Aorta (tissue), 5 donors: Measurements from ENCODE around the gene ATG5. TPM values are rescaled to one million over a fixed set of nuclear protein-coding genes. Genes with fewer than 3 reads are reported as not detected.
"Not testable (repeated sequence)": the region's sequence is repeated elsewhere in the genome, so short reads cannot be mapped to it uniquely, and the experiment has no call there.

ENCODE experiments used
- ATAC-seq: fragments of 200-7000 bp; cut with Tn5 transposase; one replicate; pipeline ENCODE4 v1.9.1; 2022; ENCODE audit warnings: moderate library complexity; ENCODE audit not compliant: low FRiP score
- DNase-seq, 2 donors: peaks; one replicate each; pipeline ENCODE4 v3.0.0-alpha.2; 2020
- H3K27ac ChIP-seq, 2 donors: one replicate each; pipeline ENCODE4 v1.5.1; 2013; ENCODE audit warnings: low read length in 2 of 2, mild to moderate bottlenecking in 2 of 2, moderate library complexity in 2 of 2, control low read depth in 1 of 2, inconsistent platforms in 1 of 2, low read depth in 1 of 2
- H3K27me3 ChIP-seq, 2 donors: one replicate each; pipeline ENCODE4 v1.6.1; 2013; ENCODE audit warnings: control low read depth in 1 of 2, low read length in 1 of 2, mild to moderate bottlenecking in 1 of 2, moderate library complexity in 1 of 2; ENCODE audit not compliant: insufficient read depth in 2 of 2, control insufficient read depth in 1 of 2
- H3K36me3 ChIP-seq, 2 donors: one replicate each; pipeline ENCODE4 v1.6.1; 2013; ENCODE audit warnings: control low read depth in 1 of 2, low read length in 1 of 2, mild to moderate bottlenecking in 1 of 2; ENCODE audit not compliant: insufficient read depth in 2 of 2, control insufficient read depth in 1 of 2
- H3K4me1 ChIP-seq, 2 donors: one replicate each; pipeline ENCODE4 v1.6.1; 2013; ENCODE audit warnings: low read length in 2 of 2, control low read depth in 1 of 2, mild to moderate bottlenecking in 1 of 2, moderate library complexity in 1 of 2; ENCODE audit not compliant: insufficient read depth in 2 of 2, control insufficient read depth in 1 of 2
- H3K4me3 ChIP-seq, 2 donors: one replicate each; pipeline ENCODE4 v1.5.1; 2013; ENCODE audit warnings: low read length in 2 of 2, control low read depth in 1 of 2, mild to moderate bottlenecking in 1 of 2
- H3K9me3 ChIP-seq: one replicate; pipeline ENCODE4 v1.6.1; 2013; ENCODE audit warnings: mild to moderate bottlenecking, low read length; ENCODE audit not compliant: control insufficient read depth
- WGBS, 2 donors: extraction: QIAGEN DNeasy Blood & Tissue Kit; methylation state at CpG; one replicate each; pipeline ENCODE4 v1.1.7; 2013; 5-methylcytosine and 5-hydroxymethylcytosine counted together
- intact Hi-C, 2 donors: fragments of 100-400 bp; cut with DNase I; formaldehyde crosslinking; loops; one replicate each; pipeline versions ENCODE4 v1.14.2 to v1.15.0; 2022
- polyA plus RNA-seq, 2 donors: library from polyadenylated mRNA; stranded (reverse); fragments of 200-250 nt; gene quantifications; one replicate each; pipeline ENCODE4 v1.2.3, GENCODE V29; 2013
- total RNA-seq, 2 donors: library from RNA; stranded (reverse); fragmentation: NEBNext Ultra II Directional; extraction: Animal tissue kit (Norgen Biotek cat#: 25700); gene quantifications; one replicate each; pipeline ENCODE4 v1.2.1, GENCODE V29; 2021
- donor health status: healthy with polysubstance abuse.
- donor health status: Bipolar disorder and iron deficiency.
- donor health status: DM: no; HTN: no; CAD: no.
- donor health status: DM: no; HTN: no; CAD: no.
- donor health status: DM: yes; HTN: yes; CAD: no.

Gene ATG5
- total and polyA plus RNA-seq, 4 donors: 17.5 to 34.6 (median 29.0) TPM

GRCh38 chr6:106258726-106259125, 66.8 kb downstream of the ATG5 start:
- H3K27ac ChIP-seq: no peak overlapping the region
- no peaks in the 10 kb centered on the region for H3K4me1 ChIP-seq
- DNase-seq: no peak
- intact Hi-C loops: no loop called here
- no peak overlapping the region for H3K4me3 ChIP-seq
- H3K36me3 ChIP-seq: peaks cover 0 to 1% of the 10 kb centered on the region in 2 donors
- no peak for ATAC-seq
- H3K9me3 ChIP-seq: no peaks in the 10 kb centered on the region
- H3K27me3 ChIP-seq: no peaks in the 10 kb centered on the region

GRCh38 chr6:106257195-106257594, 68.4 kb downstream of the ATG5 start:
- Histone ChIP-seq H3K9me3 (no peaks in the 10 kb centered on the region), H3K4me1 (peaks cover 2 to 4% of the 10 kb centered on the region in 2 donors), H3K27ac (no peak overlapping the region), H3K27me3 (no peaks in the 10 kb centered on the region), H3K4me3 (no peak overlapping the region), H3K36me3 (no peaks in the 10 kb centered on the region)
- ATAC-seq (no peak), DNase-seq (no peak)
- intact Hi-C loops: no loop called here
- 86 to 87% methylated on average over 2 of the region's 2 CpGs for WGBS, 2 donors

- Histone ChIP-seq H3K4me3 (no peak overlapping the region), H3K9me3 (no peaks in the 10 kb centered on the region), H3K27ac (no peak overlapping the region), H3K27me3 (no peaks in the 10 kb centered on the region), H3K36me3 (no peaks in the 10 kb centered on the region), H3K4me1 (peaks cover 2 to 4% of the 10 kb centered on the region in 2 donors)
- intact Hi-C loops: no loop called here
- no peak for DNase-seq
- no peak for ATAC-seq
- 75 to 87% methylated on average over 4 of the region's 4 CpGs for WGBS, 2 donors
Measured at GRCh38 chr6:106256201-106256968, 69.2 kb downstream of the ATG5 start.

- intact Hi-C loops: no loop called here
- H3K4me3 ChIP-seq: no peak overlapping the region
- H3K9me3 ChIP-seq: no peaks in the 10 kb centered on the region
- H3K36me3 ChIP-seq: no peaks in the 10 kb centered on the region
- 96 to 97% methylated on average over 3 of the region's 3 CpGs for whole genome bisulfite sequencing, 2 donors
- H3K27ac ChIP-seq: no peak overlapping the region
- no peaks in the 10 kb centered on the region for H3K27me3 ChIP-seq
- DNase-seq: no peak
- ATAC-seq: no peak
- peaks cover 2 to 4% of the 10 kb centered on the region in 2 donors for H3K4me1 ChIP-seq
Measured at GRCh38 chr6:106255306-106255705, 70.3 kb downstream of the ATG5 start.

GRCh38 chr6:106254636-106255035, 70.9 kb downstream of the ATG5 start:
- no peak for DNase-seq
- H3K9me3 ChIP-seq: no peaks in the 10 kb centered on the region
- no peak overlapping the region for H3K27ac ChIP-seq
- no peak overlapping the region for H3K4me3 ChIP-seq
- intact Hi-C loops: no loop called here
- H3K4me1 ChIP-seq: peaks cover 2 to 4% of the 10 kb centered on the region in 2 donors
- H3K36me3 ChIP-seq: no peaks in the 10 kb centered on the region
- no peaks in the 10 kb centered on the region for H3K27me3 ChIP-seq
- ATAC-seq: no peak

- H3K27ac ChIP-seq: no peak overlapping the region
- intact Hi-C loops: no loop called here
- no peak overlapping the region for H3K4me3 ChIP-seq
- 98 to 100% methylated on average over 1 of the region's 1 CpG for WGBS, 2 donors
- no peaks in the 10 kb centered on the region for H3K36me3 ChIP-seq
- no peak for DNase-seq
- no peaks in the 10 kb centered on the region for H3K27me3 ChIP-seq
- no peak for ATAC-seq
- no peaks in the 10 kb centered on the region for H3K9me3 ChIP-seq
- H3K4me1 ChIP-seq: peaks cover 2 to 4% of the 10 kb centered on the region in 2 donors
Measured at GRCh38 chr6:106253731-106254130, 71.8 kb downstream of the ATG5 start.

GRCh38 chr6:106253172-106253571, 72.4 kb downstream of the ATG5 start:
- Histone ChIP-seq H3K27ac (no peak overlapping the region), H3K9me3 (no peaks in the 10 kb centered on the region), H3K4me3 (no peak overlapping the region), H3K4me1 (peaks cover 2 to 4% of the 10 kb centered on the region in 2 donors), H3K27me3 (no peaks in the 10 kb centered on the region), H3K36me3 (no peaks in the 10 kb centered on the region)
- intact Hi-C loops: no loop called here
- 22 to 23% methylated on average over 1 of the region's 1 CpG for WGBS, 2 donors
- no peak for ATAC-seq
- peak in 1 of 2 donors; percentile 47 for DNase-seq

GRCh38 chr6:106252687-106253086, 72.9 kb downstream of the ATG5 start:
- WGBS, 2 donors: 65 to 67% methylated on average over 2 of the region's 2 CpGs
- Histone ChIP-seq H3K4me1 (peaks cover 2 to 4% of the 10 kb centered on the region in 2 donors), H3K27ac (no peak overlapping the region), H3K9me3 (no peaks in the 10 kb centered on the region), H3K4me3 (no peak overlapping the region), H3K27me3 (no peaks in the 10 kb centered on the region), H3K36me3 (peaks cover 0 to under 1% of the 10 kb centered on the region in 2 donors)
- ATAC-seq (no peak), DNase-seq (no peak)
- intact Hi-C loops: no loop called here

- DNase-seq: peak in 1 of 2 donors; percentile 65
- H3K36me3 ChIP-seq, H3K27me3 ChIP-seq, H3K4me1 ChIP-seq, H3K9me3 ChIP-seq, H3K27ac ChIP-seq, H3K4me3 ChIP-seq, intact Hi-C loops: not testable (repeated sequence)
- 40 to 46% methylated on average over 8 of the region's 8 CpGs for WGBS, 2 donors
- peak; percentile 65 for ATAC-seq
Measured at GRCh38 chr6:106251531-106252255, 73.9 kb downstream of the ATG5 start.
